SKM-1 (cell line): ENCODE measurements around the gene TXN2.
"Not testable (repeated sequence)": the region's sequence is repeated elsewhere in the genome, so short reads cannot be mapped to it uniquely, and the experiment has no call there.

ENCODE experiments used
- DNase-seq: peaks from one replicate; lab custom pipeline; 2025; ENCODE audit not compliant: unreplicated experiment; lab: John Stamatoyannopoulos, UW

The TXN2 gene

DNA sequence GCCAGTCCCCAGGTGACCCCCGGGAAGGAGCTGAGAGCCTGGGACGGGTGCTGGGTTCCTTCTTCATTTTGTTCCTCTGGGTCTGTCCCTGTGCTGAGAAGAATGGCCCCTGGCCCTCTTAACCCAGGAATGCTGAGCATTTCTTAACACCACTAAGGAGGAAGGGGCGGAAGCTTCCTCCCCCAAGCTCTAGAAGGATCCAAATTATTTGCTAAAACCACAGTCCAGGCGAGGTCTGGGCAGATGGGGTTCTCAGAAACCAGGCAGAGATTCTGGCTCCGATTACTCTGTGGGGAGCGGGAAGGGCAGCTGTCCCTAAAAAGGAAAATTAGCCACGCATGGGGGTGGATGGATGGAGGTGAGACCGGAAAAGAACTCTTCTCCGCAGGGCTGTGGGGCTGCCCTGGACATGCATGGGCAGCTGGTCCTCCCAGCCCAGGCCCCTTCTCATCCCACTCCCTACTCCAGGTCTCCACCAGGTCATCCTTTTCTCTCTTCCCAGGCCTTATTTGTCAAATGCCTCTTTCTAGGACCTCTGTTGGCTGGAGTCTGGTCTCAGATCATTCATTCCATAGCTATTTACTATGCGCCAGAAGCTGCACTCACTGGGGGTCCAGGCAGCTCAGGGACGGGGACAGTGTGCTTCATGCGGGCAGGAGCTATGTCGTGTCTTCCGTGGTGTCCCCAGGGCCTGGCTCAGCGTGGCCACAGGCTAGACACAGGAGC, 48.7 kb downstream of the TXN2 start:
- no peak for DNase-seq

DNA sequence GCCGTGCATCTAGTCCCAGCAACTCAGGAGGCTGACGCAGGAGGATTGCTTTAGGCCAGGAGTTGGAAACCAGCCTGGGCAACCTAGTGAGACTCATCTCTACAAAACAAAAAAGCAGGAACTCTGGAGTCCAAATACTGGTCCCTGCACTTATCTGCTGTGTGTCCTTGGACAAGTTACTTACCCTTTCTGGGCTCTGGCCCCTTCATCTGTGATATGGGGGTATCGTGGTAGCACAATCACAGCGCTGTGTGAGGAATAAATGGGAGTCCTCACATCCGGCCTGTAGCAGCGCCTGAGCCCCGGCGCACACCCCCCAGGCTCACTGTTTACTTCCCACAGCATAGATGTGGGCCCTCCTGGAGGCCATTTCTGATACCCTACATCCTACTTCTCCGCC, 49.5 kb downstream of the TXN2 start:
- no peak for DNase-seq

DNA sequence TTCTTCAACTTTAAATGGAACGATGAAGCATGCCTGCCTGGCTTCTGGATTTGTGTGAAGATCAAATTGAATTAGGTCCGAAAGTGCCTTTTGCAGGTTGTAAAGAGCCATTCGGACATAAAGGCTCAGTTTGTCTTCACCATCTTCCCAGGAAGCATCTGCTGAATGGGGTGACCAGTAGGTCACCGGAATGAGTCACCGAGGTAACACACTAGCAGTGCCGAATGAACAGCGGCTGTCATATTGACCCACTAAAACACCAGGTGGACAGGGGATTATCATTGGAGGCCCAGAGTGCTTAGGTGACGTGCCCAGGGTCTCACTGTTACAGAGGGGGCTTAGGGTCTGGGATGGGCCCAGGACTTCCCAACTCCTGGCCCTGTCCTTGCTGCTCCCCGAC, 50.6 kb downstream of the TXN2 start:
- no peak for DNase-seq

DNA sequence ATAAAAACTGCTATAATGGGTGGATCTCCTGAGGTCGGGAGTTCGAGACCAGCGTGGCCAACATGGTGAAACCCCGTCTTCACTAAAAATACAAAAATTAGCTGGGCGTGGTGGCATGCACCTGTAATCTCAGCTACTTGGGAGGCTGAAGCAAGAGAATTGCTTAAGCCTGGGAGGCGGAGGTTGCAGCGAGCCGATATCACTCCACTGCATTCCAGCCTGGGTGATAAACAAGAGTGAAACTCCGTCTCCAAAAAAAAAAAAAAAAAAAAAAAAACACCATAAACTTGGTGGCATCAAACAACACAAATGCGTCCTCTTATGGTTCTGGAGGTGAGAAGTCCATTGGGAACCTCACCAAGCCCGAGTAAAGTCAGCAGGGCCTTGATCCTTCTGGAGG, 53.5 kb downstream of the TXN2 start:
- not testable (repeated sequence) for DNase-seq

DNA sequence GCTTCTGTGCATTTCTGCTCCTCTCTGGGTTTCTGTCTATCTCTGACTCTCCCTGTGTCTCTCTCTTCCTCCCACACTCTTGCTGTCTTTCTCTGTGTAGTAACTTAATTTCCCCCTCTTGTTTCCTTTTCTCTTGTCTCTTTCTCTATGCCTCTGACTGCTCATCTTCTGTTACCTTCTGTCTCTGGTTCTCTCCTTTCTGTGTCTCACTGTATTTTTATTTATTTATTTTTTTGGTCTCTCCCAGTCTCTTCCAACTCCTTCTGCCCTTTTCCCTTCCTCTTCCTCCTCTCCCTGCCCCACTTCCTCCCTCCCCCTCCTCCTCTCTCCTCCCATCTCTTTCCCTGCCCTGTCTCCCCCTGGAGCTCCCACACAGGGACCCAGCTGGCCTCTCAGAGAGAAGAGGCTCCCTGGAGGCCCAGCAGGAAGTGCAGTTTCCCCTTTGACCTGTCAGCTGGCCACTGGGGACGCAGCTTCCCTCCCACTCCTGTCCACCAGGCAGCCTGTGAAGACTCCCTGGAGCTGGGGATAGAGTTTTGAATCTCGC, 55.4 kb downstream of the TXN2 start:
- DNase-seq: no peak

DNA sequence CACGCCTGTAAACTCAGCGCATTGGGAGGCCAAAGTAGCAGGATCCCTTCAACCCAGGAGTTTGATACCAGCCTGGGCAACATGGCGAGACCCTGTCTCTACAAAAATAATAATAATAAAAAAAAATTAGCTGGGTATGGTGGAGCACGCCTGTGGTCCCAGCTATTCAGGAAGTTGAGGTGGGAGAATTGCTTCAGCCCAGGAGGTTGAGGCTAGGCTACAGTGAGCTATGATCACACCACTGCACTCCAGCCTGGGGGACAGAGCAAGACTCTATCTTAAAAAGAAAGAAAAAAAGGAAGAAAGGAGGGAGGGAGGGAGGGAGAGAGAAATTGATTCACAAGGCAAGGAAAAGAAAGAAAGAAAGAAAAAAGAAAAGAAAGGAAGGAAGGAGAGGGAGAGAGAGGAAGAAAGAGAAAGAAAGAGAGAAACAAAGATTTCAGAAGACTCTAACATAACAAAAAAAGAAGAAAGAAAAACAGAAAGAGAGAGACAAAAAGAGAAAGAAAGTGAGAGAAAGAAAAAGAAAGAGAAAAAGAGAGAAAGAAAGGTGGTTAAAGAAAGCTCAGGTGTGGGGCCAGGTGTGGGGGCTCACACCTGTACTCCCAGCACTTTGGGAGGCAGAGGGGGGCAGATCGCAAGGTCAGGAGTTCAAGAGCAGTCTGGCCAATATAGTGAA, 56.4 kb downstream of the TXN2 start:
- no peak for DNase-seq

DNA sequence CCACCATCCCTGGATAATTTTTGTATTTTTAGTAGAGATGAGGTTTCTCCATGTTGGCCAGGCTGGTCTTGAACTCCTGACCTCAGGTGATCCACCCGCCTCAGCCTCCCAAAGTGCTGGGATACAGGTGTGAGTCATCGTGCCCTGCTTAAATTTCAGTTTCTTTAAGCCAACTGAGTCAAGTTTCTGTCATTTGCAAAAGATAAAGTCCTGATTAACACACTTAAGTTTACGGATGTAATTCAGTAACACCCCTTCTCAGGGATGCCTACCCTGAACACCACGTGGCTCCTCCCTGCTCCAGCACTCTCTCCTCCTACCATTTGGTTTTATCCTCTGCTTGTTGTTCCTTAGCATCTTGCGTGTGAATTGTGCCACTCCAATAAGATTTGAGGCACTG, 57.0 kb downstream of the TXN2 start:
- DNase-seq: not testable (repeated sequence)

DNA sequence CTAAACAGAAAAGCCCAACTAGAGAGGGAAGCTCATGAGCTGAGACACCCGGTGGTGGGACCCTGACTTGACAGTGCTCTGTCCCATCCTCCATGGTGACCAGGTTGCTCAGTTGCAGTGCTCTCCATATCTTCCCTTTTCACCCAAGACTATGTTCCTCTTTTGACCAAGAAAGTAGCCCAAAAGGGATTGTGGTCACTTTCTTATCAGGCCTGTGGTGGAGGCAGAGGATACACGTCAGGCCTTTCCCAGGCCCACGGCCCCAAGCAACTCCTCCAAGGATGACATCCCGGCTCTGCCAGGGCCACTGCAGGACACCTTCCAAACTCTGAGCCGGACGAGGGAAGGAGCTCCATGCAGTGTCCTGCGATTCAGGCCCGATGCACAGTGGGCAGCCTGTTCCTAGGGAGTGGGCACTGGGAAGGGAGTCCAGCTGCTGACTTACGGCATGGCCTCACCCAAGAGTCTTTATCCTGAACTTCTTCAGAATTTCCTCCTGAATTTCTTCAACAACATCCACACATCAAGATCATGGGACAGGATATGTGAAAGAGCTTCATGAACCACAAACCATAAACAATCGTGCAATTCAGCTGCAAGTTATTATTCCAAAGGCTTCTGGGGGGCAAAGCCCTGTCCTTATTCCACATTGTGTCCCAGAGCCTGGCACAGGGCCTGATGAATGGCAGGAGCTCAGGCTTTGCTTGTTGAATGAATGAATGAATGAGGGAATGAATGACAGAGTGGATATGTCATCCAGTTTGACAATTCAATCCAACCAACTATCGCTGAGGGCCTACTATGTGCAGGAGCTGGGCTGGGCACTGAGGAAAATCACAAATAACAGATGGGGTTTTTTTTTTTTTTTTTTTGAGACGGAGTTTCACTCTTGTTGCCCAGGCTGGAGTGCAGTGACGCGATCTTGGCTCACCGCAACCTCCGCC, 57.7 kb downstream of the TXN2 start:
- DNase-seq: peak; percentile 92

DNA sequence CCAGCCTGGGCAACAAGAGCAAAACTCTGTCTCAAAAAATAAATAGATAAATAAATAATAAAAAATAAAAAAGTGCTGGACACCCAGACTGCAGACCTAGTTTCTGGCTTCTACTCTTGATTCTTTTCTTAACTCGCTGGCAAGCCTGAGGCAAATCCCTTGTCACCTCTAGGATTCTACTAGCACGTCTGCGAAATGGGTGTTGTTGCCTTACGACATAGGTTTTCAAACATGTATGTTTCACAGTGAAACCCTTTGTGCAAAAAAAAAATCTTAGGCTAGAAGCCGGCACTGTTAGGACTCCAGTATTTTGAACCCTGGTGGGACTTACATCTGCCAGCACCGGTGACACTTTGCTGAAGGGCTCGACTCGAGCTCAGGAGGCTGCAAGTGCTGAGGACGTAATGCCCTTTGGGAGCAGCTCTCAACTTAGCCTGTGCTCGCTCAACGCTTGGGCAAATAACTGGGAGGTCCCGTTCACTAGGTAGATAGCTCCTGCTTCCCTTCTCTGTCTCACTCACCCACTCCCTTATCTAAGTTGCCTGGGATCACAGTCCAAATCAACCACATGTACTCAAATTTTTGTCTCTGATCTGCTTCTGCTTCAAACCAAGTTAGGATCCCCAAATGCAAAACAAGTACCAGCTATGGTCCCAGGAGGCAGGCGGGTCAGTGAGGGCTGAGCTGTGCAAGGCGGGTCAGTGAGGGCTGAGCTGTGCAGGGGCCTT, 59.0 kb downstream of the TXN2 start:
- no peak for DNase-seq

DNA sequence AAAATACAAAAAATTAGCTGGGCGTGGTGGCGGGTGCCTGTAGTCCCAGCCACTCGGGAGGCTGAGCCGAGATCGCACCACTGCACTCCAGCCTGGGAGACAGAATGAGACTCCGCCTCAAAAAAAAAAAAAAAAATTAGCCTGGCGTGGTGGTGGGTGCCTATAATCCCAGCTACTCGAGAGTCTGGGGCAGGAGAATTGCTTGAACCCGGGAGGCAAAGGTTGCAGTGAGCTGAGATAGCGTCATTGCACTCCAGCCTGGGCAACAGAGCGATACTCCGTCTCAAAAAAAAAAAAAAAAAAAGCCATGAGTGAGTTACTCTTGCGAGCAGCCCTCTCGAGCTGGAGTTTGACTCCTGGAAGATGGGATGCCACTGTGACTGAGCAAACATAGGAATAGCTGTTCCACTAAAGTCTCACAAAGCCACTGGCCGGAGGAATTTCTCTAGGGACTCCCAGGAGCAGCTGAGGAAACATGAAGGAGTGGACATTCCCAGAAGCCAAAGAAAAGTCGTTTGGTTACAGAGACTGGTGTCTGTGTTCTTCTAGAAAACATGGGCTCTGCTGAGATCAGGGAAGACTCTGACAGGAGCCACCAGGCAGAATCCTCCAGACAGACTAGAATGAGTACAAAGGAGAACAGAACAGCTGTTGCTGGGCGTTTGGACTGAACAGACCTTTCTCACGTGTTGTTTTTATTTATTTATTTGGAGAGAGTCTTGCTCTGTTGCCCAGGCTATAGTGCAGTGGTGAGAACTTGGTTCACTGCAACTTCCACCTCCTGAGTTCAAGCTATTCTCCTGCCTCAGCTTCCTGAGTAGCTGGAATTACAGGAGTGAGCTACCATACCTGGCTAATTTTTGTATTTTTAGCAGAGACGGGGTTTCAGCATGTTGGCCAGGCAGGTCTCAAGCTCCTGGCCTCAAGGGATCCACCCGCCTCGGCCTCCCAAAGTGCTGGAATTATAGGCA, 61.2 kb downstream of the TXN2 start:
- DNase-seq: no peak

DNA sequence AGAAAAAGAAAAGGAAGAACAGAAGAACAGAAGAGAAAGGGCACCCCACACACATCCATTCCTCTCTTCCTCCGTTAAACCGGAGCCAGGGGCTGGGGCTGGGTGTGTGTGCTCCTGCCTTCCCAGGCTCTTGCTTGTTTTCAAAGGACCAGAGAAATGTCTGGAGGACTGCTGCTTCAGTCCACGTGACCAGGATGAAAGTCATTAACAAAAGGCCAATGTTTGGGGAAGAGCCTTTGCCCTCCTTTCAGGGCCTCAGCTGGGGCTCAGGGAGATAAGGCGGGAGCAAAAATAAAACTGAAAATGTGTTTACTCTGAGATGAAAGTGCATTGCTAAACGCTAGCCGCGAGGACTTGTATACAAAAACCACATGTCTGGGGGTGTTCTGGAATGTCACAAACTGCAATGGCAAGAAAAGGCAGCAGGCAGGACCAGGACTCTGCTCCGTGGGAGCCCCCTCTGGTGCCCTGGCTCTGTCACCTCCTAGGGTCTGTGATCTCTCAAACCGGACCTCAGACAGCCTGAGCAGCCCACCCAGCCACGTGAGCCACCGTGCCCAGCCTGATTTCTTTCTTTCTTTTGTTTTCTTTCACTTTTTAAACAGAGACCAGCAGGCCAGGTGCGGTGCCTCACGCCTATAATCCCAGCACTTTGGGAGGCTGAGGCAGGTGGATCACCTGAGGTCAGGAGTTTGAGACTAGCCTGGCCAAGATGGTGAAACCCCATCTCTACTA, 62.1 kb downstream of the TXN2 start:
- no peak for DNase-seq

DNA sequence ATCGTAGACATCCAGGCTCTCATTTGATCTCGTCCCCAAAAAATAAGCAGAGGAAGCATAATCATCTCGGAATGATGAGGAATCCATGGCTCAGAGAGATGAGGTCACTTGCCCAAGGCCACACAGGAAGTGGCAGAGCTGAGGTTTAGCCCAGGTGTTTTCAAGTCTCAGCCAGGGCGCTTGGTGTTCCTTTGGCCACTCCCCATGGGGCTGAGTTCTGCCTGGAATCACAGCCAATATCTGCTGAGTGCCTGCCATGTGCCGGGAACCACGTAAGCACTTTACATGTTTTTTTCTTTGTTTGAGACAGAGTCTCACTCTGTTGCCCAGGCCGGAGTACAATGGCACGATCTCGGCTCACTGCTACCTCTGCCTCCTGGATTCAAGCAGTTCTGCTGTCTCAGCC, 64.2 kb downstream of the TXN2 start:
- DNase-seq: no peak
